NCI-H2171 treated with DMSO at 0.1 percent for 48 hours (cell line): ENCODE results near the gene PDE3A.

Experiments
- DNase-seq: peaks from one replicate; lab custom pipeline; 2025; lab: John Stamatoyannopoulos, UW

The PDE3A gene

DNA sequence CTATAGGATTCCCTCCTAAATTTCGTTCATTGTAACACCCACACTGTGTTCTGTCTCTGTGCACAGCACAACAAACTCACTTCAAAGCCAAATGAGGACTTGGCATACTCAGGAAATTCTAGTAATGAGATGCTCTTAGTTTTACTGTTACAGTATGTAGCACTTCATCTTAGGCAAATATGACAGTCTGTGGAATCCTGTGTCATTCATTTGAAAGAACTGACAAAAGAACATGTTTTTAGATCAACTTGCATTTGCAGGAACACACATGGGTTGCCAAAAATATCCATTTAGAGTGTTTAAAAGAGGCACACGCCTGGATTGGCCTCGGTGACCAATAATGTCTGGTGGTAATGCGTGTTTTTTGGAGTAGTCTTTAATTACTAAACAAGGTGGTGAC is 56.5 kb downstream of the PDE3A start:
- no peak for DNase-seq

DNA sequence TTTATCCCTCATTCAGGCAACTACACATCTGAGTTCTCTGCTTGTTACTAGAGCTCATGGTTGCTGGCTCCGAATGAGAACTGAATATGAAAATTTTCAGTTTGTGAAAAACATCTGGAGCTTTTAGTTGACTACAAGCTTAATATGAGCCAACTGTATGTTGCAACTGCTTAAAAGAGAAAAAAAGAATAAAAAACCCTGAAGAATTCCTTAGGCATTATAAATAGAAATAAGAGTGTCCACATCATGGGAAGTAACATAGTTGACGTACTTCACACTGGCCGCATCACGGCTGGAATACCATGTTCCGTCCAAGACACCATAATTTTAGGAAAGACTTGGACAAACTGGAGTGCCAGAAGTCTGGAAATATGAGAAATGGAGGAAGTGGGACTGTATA is 57.9 kb downstream of the PDE3A start:
- DNase-seq: no peak

DNA sequence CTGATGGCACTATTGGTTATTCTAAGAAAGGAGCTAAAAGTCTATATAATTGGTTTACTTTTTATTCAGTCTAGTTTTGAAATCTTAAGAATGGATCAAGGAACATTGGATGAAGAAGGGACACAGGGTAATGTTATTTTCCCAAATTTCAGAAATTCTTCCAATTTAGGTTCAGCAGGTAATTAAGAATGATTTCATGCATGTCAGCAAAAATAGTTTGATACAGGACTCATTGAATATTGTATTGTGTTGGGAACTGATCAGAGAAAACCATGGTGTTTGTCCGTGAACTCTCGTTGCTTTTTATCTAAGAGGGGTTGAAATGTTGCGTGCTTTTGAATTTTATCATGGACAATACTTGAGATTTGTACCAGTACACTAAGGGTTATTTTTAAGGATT is 58.6 kb downstream of the PDE3A start:
- DNase-seq: no peak

DNA sequence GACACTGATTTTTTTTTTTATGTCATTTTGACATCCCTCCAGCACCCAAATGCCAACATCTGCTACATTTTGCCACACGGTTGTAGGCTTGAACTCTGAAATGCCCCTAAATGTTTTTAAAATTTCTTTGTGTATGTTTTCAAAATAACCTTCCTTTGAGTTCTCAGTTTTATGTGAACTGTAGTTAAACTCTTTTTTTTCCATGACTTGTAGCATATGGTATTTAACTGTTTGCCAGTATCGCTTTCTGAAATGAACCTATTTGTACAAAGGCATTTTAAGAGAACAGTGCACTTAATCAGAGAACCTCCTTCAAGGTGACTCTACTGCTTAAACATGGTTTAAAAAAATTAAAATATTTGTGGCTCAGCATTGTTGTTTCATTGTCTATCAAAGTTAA is 61.5 kb downstream of the PDE3A start:
- no peak for DNase-seq

DNA sequence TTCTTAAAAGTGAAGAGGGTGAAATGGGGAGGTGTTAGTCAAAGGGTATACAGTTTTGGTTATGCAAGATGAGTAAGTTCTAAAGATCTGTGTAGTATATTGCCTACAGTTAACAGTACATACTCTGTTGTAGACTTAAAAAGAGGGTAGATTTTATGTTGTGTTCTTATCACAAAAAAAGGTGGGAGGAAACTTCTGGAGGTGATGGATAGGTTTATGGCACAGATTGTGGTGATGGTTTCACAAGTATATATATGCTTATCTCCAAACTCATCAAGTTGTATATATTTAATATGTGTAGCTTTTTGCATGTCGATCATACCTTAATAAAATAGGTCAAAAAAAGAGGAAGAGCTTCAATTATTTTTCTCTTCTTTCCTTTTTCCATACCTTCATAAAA is 64.0 kb downstream of the PDE3A start:
- no peak for DNase-seq

DNA sequence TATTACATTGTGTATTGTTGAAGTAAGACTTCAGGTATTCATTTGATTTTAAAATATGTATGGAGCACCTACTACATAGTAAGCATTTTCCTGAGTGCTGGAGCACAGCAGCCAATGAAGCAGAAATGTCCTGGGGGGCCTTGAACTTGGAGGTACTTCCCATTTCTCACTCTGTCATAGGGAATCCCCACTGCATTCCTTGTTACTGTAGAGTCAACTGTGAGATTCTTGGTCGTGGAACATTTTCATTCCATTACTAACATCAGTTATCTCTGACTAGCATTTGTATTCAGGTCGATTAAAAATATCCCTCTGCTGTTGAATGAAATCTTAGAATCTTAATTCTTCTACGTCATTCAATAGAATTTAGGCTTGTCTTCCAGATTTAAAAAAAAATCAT is 66.7 kb downstream of the PDE3A start:
- DNase-seq: no peak

DNA sequence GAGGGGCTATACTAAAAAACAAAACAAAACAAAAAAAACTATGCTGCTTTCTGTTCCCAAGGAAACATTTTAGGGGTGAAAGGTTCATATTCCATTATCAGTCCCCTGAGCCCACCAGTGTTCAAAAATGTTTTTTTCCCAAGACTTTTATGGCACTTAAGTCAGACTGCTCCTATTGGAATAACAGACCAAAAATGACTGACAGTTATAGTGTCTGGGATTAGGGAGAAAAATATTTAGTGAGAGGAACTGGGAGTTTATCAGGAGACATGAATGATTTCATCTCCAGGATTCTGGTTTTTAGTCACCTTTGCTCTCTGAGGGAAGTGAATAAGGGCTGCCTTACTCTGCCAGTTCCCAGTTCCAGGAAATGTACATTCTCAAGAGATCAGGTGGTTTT is 68.0 kb downstream of the PDE3A start:
- DNase-seq: no peak

DNA sequence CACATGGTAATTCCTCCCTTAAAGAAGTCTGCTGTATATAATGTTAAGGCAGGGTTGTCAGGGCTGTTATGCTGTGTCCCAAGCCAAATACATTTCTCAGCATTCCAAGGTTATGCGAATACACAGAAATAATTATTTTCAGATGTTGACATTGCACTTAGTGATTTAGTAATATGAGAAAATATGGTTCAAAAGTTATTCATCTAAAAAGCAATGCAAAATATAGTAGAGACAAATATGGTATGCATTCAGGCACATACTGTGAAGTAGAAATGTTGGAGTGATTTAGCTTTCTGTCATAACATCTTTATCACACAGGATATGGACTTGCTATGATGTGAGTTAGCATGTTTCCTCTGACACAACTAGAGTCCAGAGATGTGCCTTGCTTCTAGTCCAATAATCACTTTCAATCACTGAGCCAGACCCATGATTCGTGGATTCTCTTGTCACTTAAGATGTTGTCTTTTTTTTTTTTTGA is 70.0 kb downstream of the PDE3A start:
- DNase-seq: no peak

DNA sequence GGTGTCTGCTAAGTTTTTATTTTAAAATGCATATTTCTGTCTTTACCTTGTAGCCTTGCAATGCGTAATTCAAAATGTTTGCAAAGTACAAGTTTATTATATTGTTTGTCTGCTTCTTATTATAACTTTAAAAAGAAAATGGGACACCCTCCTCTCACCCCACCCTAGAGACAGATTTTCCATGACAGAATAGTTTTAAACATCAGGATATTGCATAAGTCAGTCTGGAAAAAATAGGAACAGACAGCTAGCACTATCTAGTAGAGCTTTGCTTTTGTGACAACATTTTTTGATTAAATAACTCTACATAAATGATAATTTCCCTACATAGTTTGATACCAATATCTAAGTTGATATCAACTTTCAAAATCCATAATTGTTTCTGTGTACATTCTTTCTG is 71.3 kb downstream of the PDE3A start:
- DNase-seq: no peak

DNA sequence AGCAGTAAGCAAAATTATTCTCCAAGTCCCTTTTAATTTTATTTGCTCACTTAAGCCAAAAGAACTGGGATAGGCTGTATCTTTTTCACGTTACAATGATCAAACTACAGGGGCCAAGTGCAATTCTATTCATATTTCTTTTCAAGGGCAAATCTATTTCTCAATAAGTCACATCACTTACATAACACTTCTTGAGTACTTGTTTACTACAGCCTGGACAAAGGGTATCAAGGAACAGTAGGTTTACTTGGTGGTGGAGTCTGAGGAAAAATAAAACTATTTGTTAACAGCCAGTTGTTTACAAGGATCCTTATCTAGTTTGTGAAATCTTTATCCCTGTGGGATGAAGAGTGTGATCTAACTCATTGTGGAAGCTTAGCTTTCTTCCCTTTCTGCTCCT is 72.1 kb downstream of the PDE3A start:
- DNase-seq: no peak

DNA sequence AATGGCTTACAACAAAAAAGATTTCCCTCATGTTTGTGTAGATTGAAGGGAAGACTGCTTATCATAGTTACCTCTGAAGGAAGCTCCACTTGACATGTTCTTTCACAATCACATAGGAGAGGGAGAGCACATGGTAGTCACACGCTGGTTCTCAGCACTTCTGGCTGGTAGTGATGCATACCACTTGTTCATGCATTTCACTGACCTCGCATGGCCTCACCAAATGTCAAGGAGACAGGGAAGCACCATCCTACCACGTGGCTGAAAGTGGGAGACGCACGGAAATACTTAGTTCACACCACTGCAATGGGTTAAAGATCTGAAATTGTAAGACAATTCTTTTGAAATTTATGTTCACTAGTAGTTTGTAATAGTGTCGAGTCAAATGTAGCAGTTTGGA is 74.0 kb downstream of the PDE3A start:
- no peak for DNase-seq

DNA sequence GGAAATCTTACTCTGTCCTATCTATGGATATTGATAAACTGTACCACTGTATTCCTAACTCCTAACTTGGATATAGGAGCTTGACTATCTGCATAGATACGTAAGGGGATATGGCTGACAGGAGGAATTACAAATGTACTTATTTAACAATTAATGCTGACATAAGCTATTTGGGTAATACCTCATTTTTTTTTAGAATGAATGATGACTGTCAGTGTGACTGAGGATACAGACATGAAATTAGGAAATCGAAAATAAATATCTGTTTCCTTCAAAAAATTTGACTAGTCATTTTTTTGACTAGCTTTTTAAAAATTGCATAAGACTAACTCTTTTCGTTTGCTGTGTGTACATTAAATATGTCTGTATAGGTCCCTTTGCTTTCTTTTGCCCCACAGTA is 74.9 kb downstream of the PDE3A start:
- DNase-seq: no peak

DNA sequence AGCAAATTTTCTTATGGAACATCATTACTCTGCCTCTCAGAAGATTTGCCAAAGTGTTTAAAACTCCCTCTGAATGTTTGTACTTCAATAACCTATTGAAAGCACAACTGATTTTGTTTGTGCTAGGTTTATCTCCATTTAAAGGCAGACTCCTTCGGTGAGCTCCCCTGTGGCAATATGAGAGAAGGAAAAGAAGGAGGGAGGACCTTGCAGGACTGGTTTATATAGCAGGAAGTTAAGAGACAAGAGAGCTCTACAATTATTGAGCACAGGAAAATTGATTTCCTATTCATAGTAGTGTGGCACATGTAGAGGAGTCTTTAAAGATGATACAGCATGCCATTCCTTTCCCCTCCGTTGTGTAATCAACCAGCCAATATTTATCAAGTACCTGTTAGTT is 75.5 kb downstream of the PDE3A start:
- DNase-seq: no peak

DNA sequence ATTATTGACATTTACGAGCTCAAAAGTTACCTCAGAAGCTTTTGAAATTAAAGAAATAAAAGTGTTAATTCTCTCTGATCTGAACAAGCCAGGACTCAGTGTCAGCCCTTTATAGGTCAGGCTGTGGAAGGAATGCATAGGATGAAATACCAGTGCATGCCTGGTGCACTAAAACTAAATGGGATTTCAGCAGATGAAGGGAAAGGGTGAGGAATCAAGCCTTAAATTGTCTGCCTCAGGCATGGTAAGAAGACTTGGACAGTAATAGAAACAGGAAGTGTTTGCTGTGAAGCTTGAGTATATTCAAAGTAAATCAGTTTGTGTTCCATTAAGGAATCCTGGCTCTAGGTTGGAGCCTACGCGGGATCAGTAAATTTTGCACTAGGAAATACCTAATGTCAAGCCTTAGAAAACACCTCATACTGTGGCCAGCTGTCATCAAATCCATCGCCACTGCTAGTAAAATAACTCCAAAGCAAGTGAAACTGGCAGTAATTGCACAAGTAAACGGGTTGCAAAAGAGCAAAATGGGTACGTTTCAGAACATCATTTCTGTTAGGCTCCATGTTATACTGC is 76.3 kb downstream of the PDE3A start:
- DNase-seq: no peak

DNA sequence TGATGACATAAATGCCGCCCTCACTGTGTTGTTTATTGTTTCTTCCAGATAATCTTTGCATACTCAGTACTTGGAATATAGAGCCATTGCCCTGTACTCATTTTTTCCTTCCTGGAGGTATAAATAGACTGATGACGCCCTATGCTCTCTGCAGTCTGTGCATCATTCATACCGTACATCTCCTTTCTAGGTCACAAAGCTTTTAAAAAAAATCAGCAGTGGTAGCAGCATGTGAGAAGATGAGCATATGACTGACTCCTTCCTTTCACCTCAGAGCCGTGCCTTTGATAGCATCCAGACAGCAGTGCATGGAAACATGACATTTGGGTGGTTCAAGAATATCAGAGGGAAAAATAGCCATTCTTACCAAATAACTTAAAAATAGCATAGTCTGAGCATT is 77.3 kb downstream of the PDE3A start:
- no peak for DNase-seq

DNA sequence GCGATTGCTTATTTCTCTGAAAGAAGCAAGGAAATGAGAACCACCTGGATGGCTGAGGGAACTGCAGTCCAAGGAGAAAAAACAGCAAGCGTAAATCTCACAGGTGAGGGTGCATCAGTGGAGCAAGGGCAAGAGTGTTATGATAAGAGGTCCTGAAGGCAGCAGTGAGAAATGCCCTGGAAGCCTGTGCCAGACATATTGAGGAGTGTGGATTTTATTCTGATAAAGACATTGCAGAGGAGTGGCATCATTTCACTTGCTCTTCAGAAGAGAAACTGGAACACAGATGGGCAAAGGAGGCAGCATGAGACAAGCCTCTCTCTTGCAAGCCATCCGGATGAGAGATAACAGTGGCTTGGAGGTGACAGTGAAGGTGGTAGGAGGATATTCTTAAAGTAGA is 78.5 kb downstream of the PDE3A start:
- DNase-seq: no peak

DNA sequence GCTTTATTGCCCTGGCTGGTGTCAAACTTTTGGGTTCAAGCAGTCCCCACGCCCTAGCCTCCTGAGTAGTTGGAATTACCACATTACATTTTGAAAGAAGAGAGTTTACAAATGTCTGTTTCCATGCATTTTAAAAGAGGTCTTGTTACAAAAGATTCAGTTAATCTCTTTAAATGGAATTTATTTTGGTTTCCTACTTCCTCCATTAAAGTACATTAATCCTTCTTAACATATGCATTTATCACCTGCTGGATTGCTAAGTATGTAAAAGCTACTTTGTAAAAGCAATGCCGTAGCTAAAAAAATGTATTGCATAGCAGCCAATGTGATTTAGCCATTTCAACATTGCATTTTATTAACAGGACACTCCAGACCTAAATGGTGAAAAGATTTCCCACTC is 80.4 kb downstream of the PDE3A start:
- no peak for DNase-seq

DNA sequence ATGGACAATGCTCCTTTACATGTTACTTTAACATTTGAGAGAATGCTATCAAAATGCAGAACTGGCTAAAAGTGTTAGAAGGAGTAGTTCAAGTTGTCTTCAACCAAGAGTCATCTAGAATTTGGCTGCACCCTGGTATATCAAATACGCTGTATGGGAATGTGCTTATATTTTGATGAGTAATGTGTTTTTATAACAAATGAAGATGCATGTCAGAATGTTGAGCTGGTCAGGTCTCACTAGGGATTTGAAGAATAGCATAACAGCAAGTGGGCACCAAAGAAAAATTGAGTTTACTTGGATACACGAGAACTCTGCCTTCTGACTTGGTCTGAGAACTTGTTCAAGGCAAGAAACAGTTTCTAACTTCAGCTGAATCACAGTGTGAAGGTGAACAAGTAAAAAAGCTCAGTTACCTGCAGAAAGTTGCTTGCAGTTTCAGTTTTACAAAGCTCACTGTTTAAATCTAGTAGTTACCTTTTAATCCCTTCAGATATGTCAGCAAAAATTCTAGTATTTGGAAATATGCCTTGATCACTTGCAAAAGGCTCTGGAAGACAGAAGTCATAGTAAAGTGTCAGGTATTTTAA is 82.3 kb downstream of the PDE3A start:
- no peak for DNase-seq

DNA sequence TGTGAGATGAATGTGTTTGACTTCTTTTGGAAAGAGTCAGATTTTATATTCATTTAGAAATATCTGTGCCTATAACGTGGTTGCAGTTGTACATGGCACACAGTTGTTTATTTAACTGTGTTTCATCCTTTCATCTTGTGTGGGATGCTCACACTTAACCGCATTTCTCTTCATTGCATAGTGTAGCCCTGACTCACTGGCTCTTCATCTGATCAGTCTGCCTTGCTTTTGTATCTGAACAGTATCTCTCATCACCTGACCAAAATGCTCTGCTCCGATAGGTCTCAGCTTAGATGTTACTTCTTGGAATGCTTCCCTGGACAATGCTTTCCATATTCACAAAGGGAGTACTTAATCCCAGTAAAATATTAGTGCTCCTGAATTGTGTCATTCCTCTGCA is 83.4 kb downstream of the PDE3A start:
- DNase-seq: no peak

DNA sequence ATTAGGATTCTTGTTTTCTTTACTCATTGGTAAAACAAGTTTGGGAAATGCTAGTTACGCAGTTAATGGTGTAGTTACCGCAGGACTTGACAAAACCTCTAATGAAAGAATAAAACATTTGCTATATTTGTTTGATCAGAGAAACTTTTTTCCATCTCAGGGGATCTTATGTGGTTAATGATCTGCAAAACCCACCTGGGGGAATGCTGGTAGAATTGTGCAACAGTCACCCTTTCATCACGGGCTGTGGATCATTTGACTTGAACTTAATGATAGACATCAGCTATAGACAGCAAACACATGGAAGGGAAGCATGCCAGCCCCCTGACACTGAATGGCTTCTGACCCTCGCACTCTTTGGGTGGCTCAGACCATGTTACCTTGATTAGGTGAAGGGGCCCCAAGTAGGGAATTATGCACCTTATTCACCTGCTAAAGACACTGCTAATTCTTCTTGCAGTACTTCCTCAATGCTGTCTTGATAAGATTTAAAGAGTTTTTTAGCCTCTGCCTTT is 84.2 kb downstream of the PDE3A start:
- DNase-seq: no peak

DNA sequence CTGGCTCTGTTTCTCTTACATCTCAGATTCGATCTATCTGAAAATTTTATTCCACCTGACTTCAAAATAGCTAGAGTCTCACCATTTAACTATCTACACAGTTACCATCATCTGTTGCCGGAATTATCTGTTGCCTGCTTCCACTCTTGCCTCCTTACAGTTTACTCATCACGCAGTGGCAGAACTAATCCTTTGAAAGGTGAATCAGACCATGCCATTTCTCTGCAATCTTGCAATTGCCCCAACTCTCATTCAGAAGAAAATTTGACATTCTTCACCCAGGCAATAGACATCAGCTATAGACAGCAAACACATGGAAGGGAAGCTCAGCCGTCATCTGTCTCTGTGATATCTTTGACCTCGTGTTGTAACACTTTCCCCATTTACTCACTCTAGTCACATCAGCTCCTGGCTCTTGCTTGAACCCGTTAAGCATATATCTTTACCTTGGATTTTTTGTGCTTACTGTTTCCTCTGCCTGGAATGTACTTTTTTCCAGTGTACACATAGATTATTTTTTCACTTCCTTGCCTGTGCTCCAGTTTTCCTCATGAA is 85.5 kb downstream of the PDE3A start:
- no peak for DNase-seq

DNA sequence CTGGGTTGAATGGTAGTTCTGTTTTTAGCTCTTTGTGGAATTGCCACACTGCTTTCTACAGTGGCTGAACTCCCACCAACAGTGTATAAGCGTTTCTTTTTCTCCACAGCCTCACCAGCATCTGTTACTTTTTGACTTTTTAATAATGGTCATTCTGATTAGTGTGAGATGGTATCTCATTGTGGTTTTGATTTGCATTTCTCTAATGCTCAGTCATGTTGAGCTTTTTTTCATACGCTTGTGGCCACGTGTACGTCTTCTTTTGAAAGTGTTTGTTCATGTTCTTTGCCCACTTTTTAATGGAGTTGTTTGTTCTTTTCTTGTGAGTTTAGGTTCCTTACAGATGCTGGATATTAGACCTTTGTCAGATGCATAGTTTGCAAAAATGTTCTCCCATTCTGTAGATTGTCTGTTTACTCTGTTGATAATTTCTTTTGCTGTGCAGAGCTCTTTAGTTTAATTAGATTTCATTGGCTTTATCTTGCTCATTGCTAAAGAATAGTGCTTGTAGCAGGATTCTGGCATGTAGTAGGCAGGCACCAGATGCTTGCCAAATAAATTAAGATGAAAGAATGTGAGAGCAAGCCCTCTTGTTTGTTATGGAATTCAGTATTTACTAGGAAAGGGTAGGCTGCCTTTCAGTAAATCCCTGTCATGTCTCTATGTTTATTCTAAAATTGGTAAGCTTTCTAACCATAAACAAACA is 86.8 kb downstream of the PDE3A start:
- DNase-seq: no peak

DNA sequence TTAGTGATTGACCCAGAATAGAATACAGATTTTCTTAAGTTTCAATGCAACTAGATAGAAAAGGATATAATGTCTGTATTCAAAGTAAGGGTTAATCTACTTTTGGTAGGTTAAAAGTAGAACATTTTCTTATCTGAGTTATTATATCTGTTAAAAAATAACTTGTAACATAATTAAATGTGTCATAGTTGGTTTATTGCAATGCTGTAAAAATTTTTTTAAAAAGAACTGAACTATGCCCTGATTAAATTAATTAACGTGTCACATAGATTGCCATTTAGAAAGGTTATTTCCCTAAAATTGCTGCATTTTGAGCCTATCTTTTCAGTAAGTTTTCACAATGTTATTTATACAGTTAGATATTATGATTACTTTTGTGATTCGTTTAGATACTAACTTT is 89.2 kb downstream of the PDE3A start:
- DNase-seq: no peak
